Ovary (tissue), 9 donors: ENCODE measurements around the gene EPN1. TPM values are rescaled to one million over a fixed set of nuclear protein-coding genes. Genes with fewer than 3 reads are reported as not detected.

Experiments used
- DNase-seq, 5 donors: peaks; one replicate each; pipeline ENCODE4 v3.0.0-alpha.2; 2019 to 2020
- H3K27ac ChIP-seq, 2 donors: fragments of 200-600 bp; one replicate each; pipeline versions ENCODE4 v1.5.1 to v1.8.0; 2019 to 2022
- H3K27me3 ChIP-seq: fragments of 200-600 bp; one replicate; pipeline ENCODE4 v1.8.0; 2022
- H3K36me3 ChIP-seq: fragments of 200-600 bp; sonication (generic); one replicate; pipeline ENCODE4 v1.5.1; 2019
- H3K4me1 ChIP-seq: one replicate; pipeline ENCODE4 v1.8.1; 2013; ENCODE audit warnings: mild to moderate bottlenecking, moderate library complexity; ENCODE audit not compliant: insufficient read depth
- H3K4me3 ChIP-seq: fragments of 200-600 bp; sonication (generic); one replicate; pipeline ENCODE4 v1.5.1; 2017
- H3K9me3 ChIP-seq, 2 donors: fragments of 200-600 bp in 1 of 2; sonication (generic) in 1 of 2; one replicate each; pipeline versions ENCODE4 v1.5.1 to v1.8.1; 2013 to 2019; ENCODE audit warnings: mild to moderate bottlenecking in 1 of 2, moderate library complexity in 1 of 2
- EP300 ChIP-seq: sonication (generic); formaldehyde crosslinking; IDR thresholded peaks from one replicate; pipeline ENCODE4 v1.6.1; 2017; ENCODE audit warnings: antibody characterized with exemption
- POLR2A ChIP-seq: fragments of 450-650 bp; IDR thresholded peaks from one replicate; pipeline ENCODE4 v1.6.1; 2017; ENCODE audit warnings: antibody characterized with exemption, mild to moderate bottlenecking, moderate library complexity
- WGBS, 3 donors: extraction: QIAGEN DNeasy Blood & Tissue Kit in 1 of 3; methylation state at CpG; one replicate each; pipeline versions ENCODE4 v1.1.5 to v1.1.7; 2013 to 2017; 5-methylcytosine and 5-hydroxymethylcytosine counted together
- intact Hi-C, 4 donors: fragments of 100-400 bp; cut with DNase I; formaldehyde crosslinking; loops; one replicate each; pipeline versions ENCODE4 v1.11.0 to v1.15.1; 2022 to 2023
- polyA plus RNA-seq, 2 donors: library from polyadenylated mRNA; stranded (reverse); fragments of 200-250 nt in 1 of 2; fragments of 350-450 nt in 1 of 2; fragmentation: Illumina TruSeq in 1 of 2; extraction: RNeasy Lipid Tissue Mini Kit (QIAGEN cat#74804) in 1 of 2; gene quantifications; one replicate each; pipeline ENCODE4 v1.2.3, GENCODE V29; 2013 to 2014
- total RNA-seq, 7 donors: library from RNA; depleted of rRNA in 2 of 7; stranded (reverse); fragments of >200 nt in 2 of 7; fragmentation: NEBNext Ultra II Directional in 3 of 7; extraction: Animal tissue kit (Norgen Biotek cat#: 25700) in 3 of 7; gene quantifications; one replicate each; pipeline versions ENCODE4 v1.1.0 to v1.2.4, GENCODE V29; 2016 to 2023
- TF ChIP-seq, protein P1 (sequence below), 3 donors: fragments of 450-650 bp in 2 of 3; fragments of 200-600 bp in 1 of 3; IDR thresholded peaks; one replicate each; pipeline versions ENCODE4 v1.5.1 to v1.8.0; 2016 to 2022; ENCODE audit warnings: antibody characterized with exemption in 3 of 3, mild to moderate bottlenecking in 1 of 3
- donor health status: DM: no; HTN: no; CAD: no; lungs with moderate emphysema.
- donor health status: DM: no; HTN: no; CAD: no.
- donor health status: Bipolar disorder and iron deficiency.
- donor health status: DM: yes; HTN: yes; CAD: no.
- donor health status: DM: no; HTN: no; CAD: no.
- donor health status: DM: yes; HTN: yes; CAD: no.

EPN1 gene
- total and polyA plus RNA-seq, 9 donors = 11.0 to 187 (median 116) TPM

DNA sequence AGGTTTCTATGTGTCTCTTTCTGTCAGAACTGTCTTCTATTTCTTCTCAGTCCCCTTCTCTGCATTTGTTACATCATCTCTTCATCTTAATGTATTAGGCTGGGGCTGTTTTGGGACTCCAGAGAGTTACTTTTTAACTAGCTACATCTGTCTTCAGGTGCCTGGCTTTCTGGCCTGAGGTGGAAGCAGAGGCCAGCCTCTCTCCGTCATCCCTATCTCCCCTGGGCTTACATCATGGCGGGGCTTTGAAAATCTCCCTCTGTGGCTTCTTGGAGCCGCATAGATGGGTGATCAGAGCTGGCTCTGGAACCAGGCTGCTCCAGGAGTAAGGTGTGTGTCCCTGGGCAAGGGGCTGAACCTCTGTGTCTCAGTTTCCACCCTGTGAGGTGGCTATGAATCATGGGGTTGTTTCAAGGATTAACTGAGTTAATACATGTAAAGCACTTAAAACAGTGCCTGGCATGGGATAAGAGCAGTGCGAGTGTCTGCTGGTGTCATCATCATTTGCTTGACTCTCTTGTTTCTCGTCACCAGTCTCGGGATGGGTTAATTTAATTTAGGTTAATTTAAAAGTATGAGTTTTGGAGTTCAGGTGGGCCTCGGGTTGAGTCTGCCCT, 2.0 kb downstream of the EPN1 start:
- TF ChIP-seq EP300 = no peak
- no peak for TF ChIP-seq POLR2A
- TF ChIP-seq, protein P1, sequence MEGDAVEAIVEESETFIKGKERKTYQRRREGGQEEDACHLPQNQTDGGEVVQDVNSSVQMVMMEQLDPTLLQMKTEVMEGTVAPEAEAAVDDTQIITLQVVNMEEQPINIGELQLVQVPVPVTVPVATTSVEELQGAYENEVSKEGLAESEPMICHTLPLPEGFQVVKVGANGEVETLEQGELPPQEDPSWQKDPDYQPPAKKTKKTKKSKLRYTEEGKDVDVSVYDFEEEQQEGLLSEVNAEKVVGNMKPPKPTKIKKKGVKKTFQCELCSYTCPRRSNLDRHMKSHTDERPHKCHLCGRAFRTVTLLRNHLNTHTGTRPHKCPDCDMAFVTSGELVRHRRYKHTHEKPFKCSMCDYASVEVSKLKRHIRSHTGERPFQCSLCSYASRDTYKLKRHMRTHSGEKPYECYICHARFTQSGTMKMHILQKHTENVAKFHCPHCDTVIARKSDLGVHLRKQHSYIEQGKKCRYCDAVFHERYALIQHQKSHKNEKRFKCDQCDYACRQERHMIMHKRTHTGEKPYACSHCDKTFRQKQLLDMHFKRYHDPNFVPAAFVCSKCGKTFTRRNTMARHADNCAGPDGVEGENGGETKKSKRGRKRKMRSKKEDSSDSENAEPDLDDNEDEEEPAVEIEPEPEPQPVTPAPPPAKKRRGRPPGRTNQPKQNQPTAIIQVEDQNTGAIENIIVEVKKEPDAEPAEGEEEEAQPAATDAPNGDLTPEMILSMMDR (IDR thresholded peaks at IDR 0.05) = no peak
- H3K27ac ChIP-seq = no peak overlapping the region
- H3K4me1 ChIP-seq = peaks cover 24% of the 10 kb centered on the region
- no peak for DNase-seq
- H3K4me3 ChIP-seq = no peak overlapping the region
- H3K9me3 ChIP-seq = no peaks in the 10 kb centered on the region
- intact Hi-C loops = loop anchor here in 2 of 4 donors (10.0 kb wide), 2 partner anchors 562 to 1472 kb away; partner anchors contain the start of genes PPP1R12C (in 1 of the 2) and RPS9 (in 1 of the 2)
- WGBS, 3 donors = 62 to 73% (median 70%) methylated on average over 7 of the region's 7 CpGs
- no peaks in the 10 kb centered on the region for H3K27me3 ChIP-seq
- no peaks in the 10 kb centered on the region for H3K36me3 ChIP-seq

DNA sequence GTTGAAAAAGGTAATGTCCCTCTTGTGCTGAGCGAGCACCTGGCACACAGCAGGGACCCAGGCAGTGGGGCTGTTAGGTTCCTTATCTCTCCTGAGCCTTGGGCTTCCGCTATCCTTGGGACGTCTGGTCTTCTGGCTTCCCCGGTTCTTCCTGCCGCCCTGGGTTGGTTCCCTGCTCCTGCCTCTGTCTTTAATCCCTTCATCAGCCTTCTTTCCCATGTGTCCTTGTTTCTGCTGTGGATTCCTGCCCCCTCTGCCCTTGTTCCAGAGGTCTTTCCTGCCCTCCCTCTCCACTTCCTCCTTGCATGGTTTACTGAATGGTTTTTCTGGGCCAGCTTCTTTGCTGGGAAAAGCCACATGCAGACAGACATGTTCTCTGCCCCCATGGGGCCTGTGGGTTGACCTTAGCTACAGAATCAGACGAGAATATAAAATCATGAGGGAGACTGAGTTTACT, 2.6 kb downstream of the EPN1 start:
- Histone ChIP-seq H3K27ac (no peak overlapping the region), H3K36me3 (no peaks in the 10 kb centered on the region), H3K9me3 (no peaks in the 10 kb centered on the region), H3K4me1 (peaks cover 27% of the 10 kb centered on the region), H3K27me3 (no peaks in the 10 kb centered on the region), H3K4me3 (no peak overlapping the region)
- DNase-seq = no peak
- intact Hi-C loops = loop anchor here in 2 of 4 donors (10.0 kb wide), 2 partner anchors 563 to 1473 kb away; partner anchors contain the start of genes PPP1R12C (in 1 of the 2) and RPS9 (in 1 of the 2)
- TF ChIP-seq EP300 = no peak
- TF ChIP-seq, protein P1 (IDR thresholded peaks at IDR 0.05) = no peak
- TF ChIP-seq POLR2A = no peak
- WGBS, 3 donors = 42 to 59% (median 47%) methylated on average over 6 of the region's 6 CpGs

DNA sequence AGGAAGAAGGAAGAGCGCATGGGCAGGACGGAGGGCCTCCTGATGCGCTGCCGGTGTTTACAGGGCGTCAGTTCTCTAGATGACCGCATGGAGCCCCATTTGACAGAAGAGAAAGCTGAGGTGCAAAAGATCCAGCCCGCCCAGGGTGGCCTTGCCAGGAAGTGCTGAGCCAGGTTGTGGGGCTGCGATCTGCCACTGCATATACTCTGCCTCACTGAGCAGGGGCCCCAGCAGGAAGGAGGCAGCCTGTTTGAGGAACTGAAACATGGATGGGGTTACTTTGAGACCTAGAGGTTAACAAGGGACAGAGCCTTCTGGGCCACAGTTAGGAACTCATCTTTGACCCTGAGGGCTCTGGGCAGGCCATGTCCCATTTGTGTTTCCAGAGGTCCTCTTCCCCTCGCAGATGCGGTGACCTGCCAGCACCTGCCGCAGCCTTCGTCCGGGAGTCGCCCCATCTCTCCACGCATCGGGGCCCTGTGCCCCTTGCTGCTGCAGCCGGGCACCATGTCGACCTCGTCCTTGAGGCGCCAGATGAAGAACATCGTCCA, 3.2 kb downstream of the EPN1 start:
- Histone ChIP-seq H3K36me3 (no peaks in the 10 kb centered on the region), H3K27ac (no peak overlapping the region), H3K9me3 (no peaks in the 10 kb centered on the region), H3K4me1 (peaks cover 27% of the 10 kb centered on the region), H3K27me3 (no peaks in the 10 kb centered on the region), H3K4me3 (no peak overlapping the region)
- intact Hi-C loops = loop anchor here in 2 of 4 donors (10.0 kb wide), 2 partner anchors 563 to 1473 kb away; partner anchors contain the start of genes PPP1R12C (in 1 of the 2) and RPS9 (in 1 of the 2)
- no peak for DNase-seq
- TF ChIP-seq, protein P1 (IDR thresholded peaks at IDR 0.05) = no peak
- no peak for TF ChIP-seq POLR2A
- WGBS, 3 donors = 79 to 84% (median 82%) methylated on average over 21 of the region's 21 CpGs

DNA sequence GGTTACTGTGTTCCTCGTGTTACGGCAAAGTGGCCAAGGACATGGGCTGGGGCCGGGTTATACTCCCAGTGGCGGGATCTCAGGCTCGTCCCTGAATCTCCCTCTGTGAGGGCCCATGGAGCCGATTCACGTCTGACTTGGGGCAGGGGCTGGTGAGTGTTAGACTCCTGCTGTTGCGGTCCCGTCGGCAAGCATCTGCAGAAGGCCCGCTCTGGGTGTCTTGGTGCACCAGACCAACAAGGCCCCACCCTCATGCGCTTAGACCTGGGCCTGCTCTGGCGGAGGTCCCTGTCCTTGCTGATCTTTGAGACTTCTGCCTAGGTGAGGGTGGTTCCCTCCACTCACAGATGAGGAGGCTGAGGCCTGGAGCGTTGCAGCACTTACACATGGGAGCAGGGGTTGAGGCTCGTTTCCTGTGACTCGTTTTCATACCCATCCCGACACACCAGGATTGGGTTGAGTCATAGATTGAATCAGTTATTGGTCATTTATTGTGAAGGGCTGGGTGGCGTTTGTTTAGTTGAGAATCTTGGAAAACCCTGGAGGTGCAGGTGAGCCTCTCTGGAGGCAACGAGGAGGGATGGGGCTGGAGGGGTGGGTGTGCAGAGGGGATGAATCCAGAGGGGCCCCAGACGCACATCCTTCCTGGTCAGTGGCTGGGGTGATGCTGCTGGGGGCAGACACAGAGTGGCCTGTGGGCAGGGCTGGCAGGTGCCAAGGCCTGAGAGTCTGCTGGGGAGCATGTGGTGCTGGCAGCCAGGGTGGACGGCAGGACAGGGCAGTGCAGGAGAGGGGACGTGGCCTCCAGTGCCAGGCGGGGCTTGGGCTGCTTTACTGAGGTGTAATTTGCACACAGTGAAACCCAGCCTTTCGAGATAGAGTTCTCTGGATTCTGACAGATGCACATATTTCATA, 4.6 kb downstream of the EPN1 start:
- DNase-seq = no peak
- Histone ChIP-seq H3K27me3 (no peaks in the 10 kb centered on the region), H3K36me3 (no peaks in the 10 kb centered on the region), H3K4me3 (no peak overlapping the region), H3K4me1 (peaks cover 27% of the 10 kb centered on the region), H3K27ac (peak overlapping the region in 1 of 2 donors; percentile 57), H3K9me3 (no peaks in the 10 kb centered on the region)
- 78 to 85% (median 82%) methylated on average over 23 to 24 of the region's 24 CpGs for WGBS, 3 donors
- no peak for TF ChIP-seq EP300
- TF ChIP-seq, protein P1 (IDR thresholded peaks at IDR 0.05) = no peak
- no peak for TF ChIP-seq POLR2A
- intact Hi-C loops = loop anchor here in 2 of 4 donors (10.0 kb wide), 2 partner anchors 565 to 1475 kb away; partner anchors contain the start of genes PPP1R12C (in 1 of the 2) and RPS9 (in 1 of the 2)
